Right hindlimb (tissue), 1 donor: ENCODE results near the gene CHST15.

Source experiments
- DNase-seq: peaks from one replicate; pipeline ENCODE4 v3.0.0-alpha.2; 2018

Gene CHST15, protein sequence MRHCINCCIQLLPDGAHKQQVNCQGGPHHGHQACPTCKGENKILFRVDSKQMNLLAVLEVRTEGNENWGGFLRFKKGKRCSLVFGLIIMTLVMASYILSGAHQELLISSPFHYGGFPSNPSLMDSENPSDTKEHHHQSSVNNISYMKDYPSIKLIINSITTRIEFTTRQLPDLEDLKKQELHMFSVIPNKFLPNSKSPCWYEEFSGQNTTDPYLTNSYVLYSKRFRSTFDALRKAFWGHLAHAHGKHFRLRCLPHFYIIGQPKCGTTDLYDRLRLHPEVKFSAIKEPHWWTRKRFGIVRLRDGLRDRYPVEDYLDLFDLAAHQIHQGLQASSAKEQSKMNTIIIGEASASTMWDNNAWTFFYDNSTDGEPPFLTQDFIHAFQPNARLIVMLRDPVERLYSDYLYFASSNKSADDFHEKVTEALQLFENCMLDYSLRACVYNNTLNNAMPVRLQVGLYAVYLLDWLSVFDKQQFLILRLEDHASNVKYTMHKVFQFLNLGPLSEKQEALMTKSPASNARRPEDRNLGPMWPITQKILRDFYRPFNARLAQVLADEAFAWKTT

DNA sequence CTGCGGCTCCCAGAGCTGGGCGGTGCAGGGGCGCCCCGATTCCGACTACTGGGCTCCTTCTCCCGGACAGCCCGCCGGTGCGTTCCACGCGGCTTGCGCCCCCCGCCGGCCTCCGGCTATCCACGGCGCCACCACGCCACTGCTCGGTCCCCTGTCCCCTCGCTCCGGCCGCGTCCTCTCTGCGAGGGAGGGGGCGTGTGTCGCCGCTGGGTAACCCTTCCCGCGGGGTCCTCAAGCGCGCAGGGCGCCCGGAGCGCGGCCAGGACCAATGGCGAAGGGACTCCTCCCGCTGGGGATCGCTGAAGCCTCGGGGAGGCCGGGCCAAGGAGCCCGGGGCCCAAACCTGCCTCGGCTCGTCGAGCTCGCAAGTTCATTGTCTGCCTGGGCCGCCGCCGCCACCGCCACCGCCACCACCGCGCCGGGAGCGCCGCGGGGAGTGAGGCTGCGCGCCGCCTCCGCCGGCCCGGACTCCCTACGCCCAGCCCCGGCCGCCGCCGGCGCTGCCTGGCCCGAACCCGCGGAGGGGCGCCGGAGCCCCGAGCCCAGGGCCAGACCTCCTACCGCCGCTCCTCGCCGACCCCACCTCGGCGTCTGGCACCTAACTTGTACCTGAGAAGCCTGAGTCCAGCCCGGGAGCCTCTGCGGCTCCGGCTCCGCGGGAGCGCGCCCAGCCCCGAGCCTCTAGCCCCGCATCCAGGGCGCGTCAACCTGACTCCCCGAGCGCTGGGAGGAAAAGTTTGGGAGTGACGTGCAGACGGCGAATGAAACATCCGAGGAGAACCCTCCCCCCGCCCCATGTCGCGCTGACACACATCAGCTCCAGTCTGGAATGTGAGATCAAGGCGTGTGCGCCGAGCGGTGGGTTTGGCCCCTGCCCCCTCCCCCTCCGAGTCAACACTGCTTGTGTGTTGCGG, at the start of gene CHST15:
CHST15 (minus strand) TSS at position 739 of the 914 bp plus-strand sequence. CDS start 47,386 bp downstream, outside the sequence.
- DNase-seq, result peak; percentile 75

- peak; percentile 5 for DNase-seq
These were observed 49.6 kb upstream of the CHST15 start for GRCh38 chr10:124142960-124143359.

DNA sequence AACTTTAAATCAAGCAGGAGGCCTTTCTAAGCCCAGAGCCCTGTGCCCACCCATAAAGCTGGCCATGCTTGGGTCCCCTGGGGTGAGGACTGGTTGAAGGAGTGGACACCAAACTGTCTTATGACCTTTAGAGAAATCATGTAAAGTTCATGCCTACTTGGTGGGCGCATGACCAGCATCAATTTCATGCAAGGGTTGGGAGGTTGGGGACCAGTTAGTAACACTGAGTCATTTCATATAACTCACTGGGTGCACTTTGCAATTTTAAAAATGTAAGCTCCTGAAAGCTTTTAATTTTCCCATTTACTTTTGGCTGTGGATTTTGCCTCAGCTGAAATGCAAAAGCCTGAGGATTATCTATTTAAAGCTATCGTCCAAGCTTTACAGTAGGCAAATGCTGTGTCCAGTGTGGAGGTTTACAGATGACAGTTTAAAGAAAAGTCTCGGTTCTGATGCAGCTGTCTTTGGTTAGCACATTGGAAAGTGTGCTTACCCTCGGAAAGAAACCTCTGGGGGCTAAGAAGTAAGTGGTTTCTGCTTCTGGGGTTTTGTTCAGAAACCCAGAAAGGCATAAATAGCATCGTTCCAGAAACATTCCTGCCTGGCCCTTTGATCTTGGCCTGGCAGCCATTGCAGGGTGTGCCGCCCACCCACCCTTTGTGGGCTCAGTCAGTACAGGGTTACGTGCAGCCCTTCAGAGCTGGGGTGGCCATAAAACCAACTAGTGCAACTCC, 48.8 kb upstream of the CHST15 start:
- DNase-seq, result peak; percentile 41

DNA sequence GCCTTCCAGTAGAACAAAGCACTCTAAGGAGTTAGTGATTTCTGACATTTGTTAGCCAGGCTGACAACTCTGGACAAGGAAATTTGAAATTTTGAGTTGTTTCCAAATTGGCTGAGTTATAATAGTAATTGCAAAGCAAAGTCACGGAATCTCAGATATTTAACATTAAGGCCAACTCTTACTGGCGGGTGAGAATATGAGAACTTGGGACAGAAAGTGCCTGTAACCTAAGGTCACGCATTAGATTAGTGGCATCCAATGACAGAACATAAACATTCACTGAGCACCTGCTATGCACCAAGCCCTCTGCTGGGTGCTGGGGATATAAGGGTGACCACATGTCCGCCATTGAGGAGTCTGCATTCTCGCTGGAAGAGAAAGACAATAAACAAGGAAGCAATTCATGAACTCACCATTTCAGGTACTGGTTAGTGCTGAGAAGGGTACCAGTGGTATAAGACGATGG, 45.5 kb upstream of the CHST15 start:
- DNase-seq, result no peak

DNA sequence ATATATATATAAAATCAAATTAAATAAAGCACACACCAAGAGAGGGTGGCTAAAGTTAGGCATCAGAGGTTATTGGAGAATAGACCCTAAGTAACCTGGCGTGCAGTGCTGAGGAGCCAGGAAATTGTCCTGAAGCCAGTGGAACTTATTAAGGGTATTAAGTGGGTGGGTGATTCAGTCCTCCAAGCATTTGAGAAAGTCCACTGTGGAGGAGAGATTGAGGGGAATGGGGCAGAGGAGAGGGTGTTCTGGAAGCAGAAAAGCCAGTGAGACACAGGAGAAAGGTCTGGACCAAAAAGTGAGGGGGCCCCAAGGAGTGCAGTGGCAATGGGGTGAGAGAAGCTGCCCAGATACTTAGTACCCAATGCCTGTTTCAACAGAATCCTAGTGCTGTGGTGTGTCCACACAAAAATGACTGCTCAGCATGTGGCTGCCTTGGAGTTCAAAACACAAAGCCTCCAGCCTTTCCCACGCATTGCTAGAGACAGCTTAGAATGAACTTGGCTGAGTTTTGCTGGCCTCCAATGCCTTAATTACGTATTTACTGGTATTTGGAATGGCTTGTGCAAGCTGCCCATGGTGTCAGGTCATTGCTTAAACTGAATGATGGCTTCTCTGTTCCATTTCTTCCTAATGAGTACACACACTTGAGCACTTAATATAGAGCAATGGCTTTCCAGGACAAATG, 44.9 kb upstream of the CHST15 start:
- DNase-seq, result no peak

DNA sequence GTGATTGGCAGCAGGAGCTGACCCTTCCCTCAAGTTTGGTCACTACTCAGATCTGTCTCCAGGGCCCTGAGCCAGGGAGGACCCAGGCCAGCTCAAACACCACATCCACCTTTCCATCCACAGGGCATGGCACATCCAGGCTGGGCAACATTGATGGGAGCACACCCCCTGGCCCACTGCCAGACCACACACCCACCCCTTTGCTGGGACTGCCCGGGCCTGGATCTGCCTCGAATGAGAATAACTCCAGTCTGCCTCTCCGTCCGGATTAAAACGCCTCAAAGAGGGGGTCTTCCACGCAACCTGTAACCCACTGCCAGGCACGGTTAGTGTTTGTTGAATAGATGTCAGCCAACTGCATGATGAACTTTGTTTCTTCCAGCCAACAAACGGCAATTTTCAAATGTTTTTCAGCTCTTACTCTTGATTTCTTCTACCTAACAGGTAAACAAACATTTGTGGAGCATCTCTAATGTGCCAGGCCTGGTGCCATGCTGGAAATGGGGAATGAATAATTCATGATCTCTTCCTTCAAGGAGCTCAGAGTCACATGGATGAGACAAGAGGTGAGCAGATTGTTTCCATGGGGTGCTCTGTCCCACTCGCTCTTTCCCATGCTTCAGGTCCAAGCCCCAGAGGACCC, 41.0 kb upstream of the CHST15 start:
- DNase-seq, result no peak

GRCh38 chr10:124132876-124133275, 39.5 kb upstream of the CHST15 start:
- no peak for DNase-seq

DNA sequence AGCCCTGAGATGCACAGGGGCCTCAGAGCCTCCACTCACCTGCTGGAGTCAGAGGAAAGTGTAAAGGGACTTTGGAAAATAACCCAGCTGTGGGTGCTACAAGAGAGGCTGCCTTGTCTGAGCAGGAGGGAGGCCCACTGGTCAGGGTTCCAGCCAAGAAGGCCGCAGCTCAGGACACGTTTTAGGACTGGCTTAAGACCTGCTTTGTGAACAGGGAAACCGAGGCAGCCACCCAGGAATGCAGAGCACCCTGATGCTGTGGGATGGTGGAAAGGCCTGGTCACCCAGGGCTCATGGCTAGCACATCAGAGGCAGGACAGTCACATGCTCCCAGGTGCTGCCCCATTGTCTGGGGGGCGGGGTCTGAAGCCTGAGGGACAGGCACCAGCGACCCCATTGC, 38.9 kb upstream of the CHST15 start:
- DNase-seq, result no peak

DNA sequence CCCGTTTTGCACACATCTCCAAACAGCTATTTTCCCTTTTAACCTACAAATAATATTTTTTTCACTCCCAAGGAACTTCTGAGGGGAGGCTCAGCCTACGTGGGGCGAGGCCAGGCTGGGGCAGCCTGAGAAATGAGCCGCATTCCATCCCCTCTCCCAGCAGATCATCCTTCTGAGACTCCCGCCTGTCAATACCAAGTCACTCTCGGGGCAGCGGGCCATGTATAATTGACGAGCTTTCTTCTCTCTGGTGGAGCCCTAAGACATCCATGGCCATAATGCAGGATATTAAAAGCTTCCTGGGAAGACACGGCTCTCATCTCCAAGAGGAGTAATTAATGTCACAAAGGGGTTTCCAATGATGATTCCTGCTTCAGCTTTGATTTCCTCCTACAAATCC, 37.8 kb upstream of the CHST15 start:
- DNase-seq, result no peak

DNA sequence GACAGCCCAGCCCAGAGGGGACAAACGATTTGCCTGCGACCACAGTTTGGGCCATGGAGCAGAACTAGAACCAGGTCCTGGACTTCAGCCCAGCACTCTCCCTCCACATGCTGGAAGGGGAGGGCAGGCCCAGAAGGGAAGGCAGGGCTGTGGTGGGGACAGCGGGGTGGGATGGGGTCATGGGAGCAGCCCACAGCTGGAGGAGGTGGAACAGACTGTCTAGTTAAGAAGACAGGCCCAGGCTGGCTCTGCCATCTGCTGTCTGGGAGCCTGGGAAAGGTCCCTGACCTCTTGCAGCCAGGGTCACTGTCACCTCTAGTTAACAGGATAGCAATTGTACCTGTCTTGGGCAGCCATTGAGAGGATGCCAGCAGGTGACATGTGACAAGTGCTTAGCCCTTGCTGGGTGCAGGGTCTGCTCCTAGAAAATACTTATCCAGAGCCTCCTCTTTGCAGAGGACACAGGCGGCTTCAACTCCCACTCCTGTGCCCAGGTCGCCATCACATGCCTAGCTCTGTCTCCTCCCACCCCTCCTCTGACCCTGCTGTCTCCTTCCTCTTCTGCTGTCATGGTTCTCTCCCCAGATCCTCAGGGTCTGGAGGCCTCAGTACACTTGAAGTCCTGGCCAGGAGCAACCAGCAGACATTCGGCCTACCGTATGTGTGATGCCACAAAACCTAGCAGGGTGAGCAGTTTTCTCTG, 37.0 kb upstream of the CHST15 start:
- no peak for DNase-seq

- DNase-seq, result no peak
These were observed 36.1 kb upstream of the CHST15 start for GRCh38 chr10:124129471-124129870.

- DNase-seq, result no peak
These were observed 35.4 kb upstream of the CHST15 start for GRCh38 chr10:124128811-124129145.

DNA sequence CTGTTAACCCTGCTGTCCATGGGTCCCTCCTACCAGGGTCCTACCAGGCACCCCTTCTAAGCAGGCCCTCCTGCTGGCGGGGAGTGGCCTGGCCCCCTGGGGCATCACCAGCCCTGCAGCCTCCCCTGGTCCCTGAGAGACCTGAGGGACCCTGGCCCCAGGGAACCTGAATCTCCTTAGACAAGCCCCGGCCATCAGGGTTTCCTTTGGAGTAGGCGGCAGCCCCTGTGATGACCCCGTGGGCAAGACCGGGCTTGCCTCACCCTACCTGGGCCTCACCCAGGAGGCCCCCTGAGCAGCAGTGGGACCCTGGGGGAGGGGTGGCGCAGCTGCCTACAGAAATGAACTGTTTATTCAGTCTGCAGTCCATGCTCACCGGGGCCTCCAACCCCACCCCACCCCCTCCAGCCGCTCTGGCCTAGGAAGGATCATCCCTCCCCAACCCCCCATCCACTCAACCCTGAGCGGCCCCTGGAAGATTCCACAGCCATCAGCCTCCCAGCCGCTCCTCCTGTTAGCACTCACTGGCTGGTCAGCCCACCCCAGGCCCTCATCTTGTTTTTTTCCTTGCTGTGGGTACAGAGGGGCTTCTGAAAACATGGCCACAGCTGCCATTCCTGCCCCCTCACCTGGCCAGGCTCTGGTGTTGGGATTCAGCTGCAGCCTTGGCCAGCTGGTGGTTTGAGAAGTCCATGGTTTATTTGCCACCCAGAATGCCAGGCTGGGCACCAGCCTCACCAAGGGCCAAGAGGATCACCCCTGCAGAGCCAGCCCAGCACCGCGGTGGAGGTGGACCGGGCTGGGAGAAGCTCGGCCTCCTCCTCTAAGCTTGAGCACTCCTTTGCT, 34.8 kb upstream of the CHST15 start:
- DNase-seq, result no peak

- no peak for DNase-seq
These were observed 34.2 kb upstream of the CHST15 start for GRCh38 chr10:124127563-124127962.

- no peak for DNase-seq
These were observed 33.6 kb upstream of the CHST15 start for GRCh38 chr10:124126983-124127385.

DNA sequence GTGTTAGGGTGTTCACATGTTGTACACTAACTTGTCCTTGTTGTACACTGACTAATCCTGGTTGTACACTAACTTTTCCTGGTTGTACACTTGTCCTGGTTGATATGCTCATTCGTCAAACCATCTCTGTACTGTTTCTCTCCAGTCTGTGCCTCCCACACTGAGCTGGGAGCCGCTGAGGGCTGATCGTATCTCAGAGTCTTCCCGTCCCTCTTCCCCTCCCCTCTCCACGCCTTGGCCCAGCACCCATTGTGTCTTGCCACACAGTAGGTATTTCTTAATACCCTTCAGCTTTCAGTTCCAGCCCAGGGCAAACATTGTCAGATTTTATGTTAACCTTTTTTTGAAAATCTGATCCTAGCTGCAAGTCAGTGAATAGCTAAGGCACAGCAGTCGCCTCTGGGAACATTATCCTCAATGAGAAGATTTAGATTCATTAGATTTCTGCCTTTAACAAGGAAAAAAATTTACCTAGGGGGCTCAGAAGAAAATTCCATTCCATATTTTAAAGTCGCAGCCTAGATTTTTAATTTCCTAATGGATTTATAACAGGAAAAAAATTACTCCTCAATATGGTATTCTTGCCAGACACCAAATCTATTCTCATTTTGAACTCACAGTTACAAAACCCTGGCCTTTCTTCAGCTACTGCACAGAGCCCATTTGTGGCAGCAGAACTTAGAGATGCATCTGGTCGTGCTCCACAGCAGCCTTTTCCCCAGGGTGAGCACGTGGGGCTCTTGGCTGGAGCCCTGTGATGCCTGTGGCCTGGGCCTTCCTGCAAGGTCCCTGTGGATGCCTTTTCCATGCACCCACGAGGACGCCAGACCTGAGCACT, 33.0 kb upstream of the CHST15 start:
- no peak for DNase-seq

GRCh38 chr10:124125305-124126116, 32.1 kb upstream of the CHST15 start:
- DNase-seq, result no peak

- no peak for DNase-seq
These were observed 31.4 kb upstream of the CHST15 start for GRCh38 chr10:124124769-124125161.
